Left renal pelvis (tissue), 4 donors: ENCODE results near the gene LRRTM2. TPM values are rescaled to one million over a fixed set of nuclear protein-coding genes. Genes with fewer than 3 reads are reported as not detected.
"Not testable (repeated sequence)": the region's sequence is repeated elsewhere in the genome, so short reads cannot be mapped to it uniquely, and the experiment has no call there.

Experiments used
- DNase-seq, 4 donors: peaks; one replicate each; pipeline ENCODE4 v3.0.0-alpha.2; 2013; ENCODE audit warnings: low read depth in 4 of 4, low spot score in 3 of 4
- polyA plus RNA-seq, 4 donors: library from polyadenylated mRNA; unstranded; fragments of 120-200 nt; gene quantifications; one replicate each; pipeline ENCODE4 v1.2.1, GENCODE V29; 2013; ENCODE audit not compliant: insufficient read length in 4 of 4

Gene LRRTM2
- polyA plus RNA-seq, 4 donors = 1.9 to 3.6 (median 2.8) TPM

DNA sequence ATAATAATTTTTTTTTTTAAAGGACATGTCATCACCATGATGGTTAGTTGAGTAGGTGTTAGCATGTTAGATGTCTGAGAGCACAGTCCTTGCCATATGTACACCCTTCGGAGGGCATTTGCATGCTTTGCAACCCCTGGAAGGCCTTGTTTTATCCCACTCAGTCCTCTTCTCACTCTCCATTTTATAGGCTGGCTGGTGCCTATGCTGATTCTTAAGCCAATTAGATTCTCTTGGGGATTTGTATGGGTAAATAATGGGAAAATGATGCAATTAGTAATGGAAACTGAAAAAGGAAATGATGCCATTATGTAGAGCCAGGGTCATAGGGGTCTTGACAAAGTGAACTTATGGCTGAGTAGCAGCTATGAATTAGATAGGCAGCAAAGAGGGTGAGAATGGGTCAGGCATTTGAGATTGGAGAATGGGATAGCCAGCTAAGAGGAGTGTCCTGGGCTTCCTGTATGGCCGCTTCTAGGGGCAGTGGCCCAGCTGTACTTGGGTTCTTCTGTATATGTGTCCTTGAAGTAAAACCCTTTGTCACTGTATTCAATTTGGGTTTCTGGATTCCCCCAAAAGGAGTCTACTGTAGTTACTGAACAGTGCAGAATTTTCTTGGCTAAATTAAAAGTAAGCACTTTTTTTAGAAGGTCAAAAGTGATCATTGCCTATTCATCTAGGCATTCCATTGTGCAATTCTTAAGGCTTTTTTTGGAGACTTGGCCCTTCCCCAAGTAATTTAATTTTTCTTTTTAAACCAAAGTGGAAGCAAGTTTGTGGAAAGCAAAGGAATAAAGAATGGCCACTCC lies 31.6 kb downstream of the LRRTM2 start:
- no peak for DNase-seq

DNA sequence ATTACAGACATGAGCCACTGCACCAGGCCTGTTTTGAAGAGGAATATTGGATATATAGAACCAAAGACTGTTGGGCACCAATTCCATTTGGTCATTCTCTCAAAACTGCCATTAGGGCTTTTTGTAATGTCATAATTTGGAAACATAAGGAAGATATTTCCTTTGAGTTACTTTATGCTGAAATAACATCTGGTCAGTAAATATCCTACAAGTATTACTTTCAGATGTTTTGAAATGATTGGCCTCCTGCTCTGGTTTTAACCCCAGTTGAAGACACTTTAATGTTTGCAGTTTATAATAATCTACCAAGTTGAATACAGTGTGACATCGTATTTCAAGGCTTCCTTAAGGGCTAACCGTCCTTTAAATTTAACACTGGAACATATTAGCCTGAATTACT lies 33.6 kb downstream of the LRRTM2 start:
- no peak for DNase-seq

DNA sequence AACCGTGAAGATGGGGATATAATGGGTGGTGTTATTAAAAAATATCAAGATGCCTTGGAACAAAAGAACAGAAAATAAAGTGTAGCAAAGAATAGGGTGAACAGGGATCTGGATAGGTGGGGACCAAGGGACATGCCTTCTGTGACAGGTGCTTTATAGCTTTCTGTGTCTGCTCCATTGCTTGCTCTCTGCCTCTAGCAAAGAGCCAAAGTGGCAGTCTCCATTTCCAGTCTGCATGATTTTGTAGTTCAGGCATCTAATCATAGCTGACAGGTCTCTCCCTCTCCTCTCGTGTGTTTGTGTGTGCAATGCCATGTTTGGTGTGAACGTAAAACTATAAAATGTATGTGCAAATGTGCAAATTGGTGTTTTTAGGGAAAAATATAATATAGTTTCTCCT lies 35.0 kb downstream of the LRRTM2 start:
- DNase-seq = no peak

GRCh38 chr5:138837160-138837559 lies 38.0 kb downstream of the LRRTM2 start:
- no peak for DNase-seq

DNA sequence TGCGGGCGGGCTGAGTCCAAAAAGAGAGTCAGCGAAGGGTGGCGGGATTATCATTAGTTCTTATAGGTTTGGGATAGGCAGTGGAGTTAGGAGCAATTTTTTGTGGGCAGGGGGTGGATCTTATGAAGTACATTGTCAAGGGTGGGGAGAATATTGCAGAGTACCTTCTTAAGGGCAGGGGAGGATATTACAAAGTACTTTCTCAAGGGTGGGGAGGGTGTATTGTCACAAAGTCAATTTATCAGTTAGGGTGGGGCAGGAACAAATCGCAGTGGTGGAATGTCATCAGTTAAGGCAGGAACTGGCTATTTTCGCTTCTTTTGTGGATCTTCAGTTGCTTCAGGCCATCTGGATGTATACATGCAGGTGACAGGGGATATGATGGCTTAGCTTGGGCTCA lies 40.3 kb downstream of the LRRTM2 start:
- DNase-seq = not testable (repeated sequence)

- DNase-seq = no peak
Measured at GRCh38 chr5:138833726-138834480, 41.2 kb downstream of the LRRTM2 start.

GRCh38 chr5:138833080-138833479 lies 42.1 kb downstream of the LRRTM2 start:
- no peak for DNase-seq

DNA sequence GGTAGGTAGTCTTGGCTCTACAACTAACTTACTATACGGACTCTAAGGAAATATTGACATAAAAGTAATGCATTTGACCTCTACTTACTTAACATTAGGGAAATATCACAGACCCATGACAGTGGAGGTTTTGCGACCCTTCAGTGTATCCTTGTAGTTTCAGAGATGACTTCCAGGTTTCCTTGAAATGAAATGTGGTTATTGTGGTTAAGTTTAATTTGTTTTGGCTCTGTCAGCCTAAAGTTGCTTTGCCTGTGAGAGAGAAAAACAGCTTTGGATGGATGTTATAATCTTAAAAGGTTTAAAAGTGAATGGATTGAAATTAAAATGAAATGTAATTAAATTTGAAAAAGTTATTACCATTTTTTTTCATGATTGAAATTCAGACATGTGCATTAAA lies 42.9 kb downstream of the LRRTM2 start:
- DNase-seq = no peak

- DNase-seq = no peak
Measured at GRCh38 chr5:138831703-138832102, 43.4 kb downstream of the LRRTM2 start.

DNA sequence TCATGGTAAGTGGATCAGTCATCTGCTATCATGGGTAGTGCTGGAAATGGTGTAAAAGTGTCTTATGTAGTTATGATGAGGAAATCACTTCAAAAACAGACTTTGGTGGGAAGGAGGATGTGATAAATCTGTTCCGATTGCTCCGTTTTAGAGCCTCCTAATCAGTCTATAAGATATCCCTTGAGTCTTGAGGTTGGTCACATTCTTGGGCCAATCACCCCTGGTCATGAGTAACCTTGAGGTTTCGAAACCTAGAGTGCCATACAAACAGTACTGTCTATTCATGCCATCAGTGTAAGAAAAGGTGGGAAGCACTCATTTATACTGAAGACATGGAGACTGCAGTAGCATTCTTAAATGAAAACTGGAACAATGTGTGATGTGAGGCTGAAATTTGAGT lies 45.8 kb downstream of the LRRTM2 start:
- DNase-seq = no peak

DNA sequence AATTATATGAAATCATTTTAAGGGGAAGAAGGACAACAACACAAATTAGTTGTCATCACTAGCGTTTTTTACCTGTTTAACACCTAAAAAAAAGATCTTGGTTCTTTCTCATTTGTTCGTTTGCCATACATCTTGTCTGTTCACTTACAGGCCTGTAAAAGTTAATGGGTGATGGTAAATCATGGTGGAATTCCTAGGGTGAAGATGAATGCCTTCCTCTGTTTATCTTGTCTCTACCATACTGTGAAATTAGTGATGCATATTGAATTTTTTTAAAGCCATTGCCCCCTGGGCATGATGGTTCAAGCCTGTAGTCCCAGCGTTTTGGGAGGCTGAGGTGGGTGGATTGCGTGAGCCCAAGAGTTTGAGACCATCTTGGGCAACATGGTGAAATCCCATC lies 46.6 kb downstream of the LRRTM2 start:
- DNase-seq = no peak

- no peak for DNase-seq
Measured at GRCh38 chr5:138824924-138825863, 49.9 kb downstream of the LRRTM2 start.

GRCh38 chr5:138824516-138824915 lies 50.6 kb downstream of the LRRTM2 start:
- DNase-seq = no peak

DNA sequence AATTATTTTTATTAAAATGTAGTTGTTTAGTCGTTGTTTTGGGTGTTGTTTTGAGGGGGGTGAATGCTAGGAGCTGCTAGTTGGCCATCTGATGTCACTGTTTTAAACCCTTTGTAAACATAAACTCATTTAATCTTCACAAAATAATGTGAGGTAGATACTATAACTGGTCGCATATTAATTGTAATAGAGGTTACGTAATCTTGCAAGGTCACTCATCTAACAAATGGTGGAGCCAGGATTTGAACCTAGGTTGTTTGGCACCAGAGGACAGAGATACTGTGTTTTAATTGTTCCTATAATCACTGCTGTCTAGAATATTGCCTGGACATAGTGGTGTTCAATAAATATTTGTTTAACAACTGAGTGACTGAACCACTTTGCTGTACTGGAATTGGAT lies 54.4 kb downstream of the LRRTM2 start:
- DNase-seq = no peak

DNA sequence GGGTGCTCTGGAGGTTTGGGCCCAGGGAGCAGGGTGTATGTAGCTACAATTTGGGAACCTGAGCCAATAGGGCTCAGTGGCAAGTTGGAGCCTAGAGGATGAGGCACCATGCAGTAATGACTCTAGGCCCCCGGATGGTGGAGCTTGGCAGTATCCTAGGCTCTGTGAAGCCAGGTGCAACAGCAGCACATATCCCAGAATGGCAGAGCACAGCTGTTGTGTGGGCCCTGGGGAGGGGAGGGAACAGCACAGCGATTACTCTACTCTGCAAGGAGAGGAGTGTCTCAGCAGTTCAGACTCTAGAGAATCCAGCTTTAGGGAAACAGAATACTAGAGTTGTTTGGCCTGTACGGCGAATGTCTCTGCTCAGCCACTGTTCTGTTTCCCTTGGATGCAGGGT lies 56.1 kb downstream of the LRRTM2 start:
- no peak for DNase-seq

Other genes starting within 250 kb of the LRRTM2 start
- gene CTNNA1, start 121.9 kb downstream of the LRRTM2 start, polyA plus RNA-seq = 100 to 1,000 TPM; 301 to 428 (median 405) TPM